Germinal center (tissue), 1 donor: ENCODE results near the gene CRB2.

Experiments
- DNase-seq: peaks from one replicate; pipeline ENCODE4 v3.0.0; 2012; ENCODE audit warnings: mixed read lengths, low spot score

Gene CRB2

GRCh38 chr9:123402981-123403509 lies 47.0 kb downstream of the CRB2 start:
- no peak for DNase-seq

GRCh38 chr9:123406016-123406415 lies 50.0 kb downstream of the CRB2 start:
- no peak for DNase-seq

GRCh38 chr9:123406691-123407216 lies 50.8 kb downstream of the CRB2 start:
- no peak for DNase-seq

GRCh38 chr9:123407217-123407851 lies 51.3 kb downstream of the CRB2 start:
- no peak for DNase-seq

- DNase-seq = no peak
Measured at GRCh38 chr9:123408313-123409262, 52.6 kb downstream of the CRB2 start.

GRCh38 chr9:123410281-123410910 lies 54.4 kb downstream of the CRB2 start:
- no peak for DNase-seq

DNA sequence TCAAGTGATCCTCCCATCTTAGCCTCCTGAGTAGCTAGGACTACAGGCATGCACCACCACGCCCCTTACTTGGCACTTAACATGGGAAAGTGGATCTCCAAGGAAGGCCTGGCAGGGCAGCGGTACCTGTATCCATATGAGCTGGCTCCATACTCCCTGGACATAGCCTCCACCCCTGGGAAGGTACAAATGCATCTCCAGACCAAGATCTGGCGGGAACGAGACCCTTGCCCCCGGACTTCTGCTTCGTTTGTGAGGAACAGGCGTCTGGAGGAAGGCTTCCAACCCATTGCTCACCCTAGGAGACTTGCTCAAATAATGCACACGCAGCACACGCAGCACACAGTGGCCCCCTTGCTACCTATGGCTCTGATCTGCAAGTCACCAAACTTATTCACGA lies 55.2 kb downstream of the CRB2 start:
- DNase-seq = no peak

DNA sequence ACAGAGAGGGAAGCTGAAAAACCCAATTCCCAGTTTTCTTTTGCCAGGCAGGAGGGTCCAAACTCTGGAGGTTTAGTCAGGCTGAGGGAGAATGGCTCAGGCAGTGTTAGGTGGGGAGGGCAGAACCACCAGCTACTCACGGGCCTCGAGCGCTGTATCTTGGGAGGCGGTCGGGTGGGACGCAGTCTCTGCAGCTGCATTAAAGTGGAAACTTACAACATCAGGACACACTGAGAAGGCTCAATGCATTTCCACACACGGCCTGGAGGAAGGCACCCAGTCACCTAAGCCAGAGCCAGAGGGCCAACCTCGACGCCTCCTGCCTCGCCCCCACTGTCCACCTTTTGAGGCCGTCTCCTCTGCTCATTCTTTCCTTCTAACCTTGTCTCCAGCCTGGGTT lies 55.6 kb downstream of the CRB2 start:
- no peak for DNase-seq

GRCh38 chr9:123412171-123412820 lies 56.3 kb downstream of the CRB2 start:
- no peak for DNase-seq

DNA sequence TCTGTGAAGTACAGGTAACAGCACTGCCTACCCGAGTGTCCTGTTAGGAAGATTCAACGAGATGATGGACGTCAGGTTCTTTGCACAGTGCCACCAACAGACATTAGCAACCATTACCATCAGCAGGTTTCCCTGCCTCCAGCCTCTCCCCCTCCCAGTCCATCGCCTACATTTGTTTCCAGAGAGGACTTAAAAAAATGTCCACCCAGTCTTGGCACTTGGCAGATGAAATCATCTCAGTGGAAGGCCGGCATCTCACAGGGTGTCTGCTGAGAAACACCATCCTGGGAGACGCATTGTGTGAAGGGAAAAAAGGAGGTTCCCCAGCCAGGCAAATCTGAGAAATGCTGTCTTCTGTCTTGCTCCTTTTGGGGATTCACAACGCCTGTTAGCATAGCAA lies 58.2 kb downstream of the CRB2 start:
- no peak for DNase-seq

DNA sequence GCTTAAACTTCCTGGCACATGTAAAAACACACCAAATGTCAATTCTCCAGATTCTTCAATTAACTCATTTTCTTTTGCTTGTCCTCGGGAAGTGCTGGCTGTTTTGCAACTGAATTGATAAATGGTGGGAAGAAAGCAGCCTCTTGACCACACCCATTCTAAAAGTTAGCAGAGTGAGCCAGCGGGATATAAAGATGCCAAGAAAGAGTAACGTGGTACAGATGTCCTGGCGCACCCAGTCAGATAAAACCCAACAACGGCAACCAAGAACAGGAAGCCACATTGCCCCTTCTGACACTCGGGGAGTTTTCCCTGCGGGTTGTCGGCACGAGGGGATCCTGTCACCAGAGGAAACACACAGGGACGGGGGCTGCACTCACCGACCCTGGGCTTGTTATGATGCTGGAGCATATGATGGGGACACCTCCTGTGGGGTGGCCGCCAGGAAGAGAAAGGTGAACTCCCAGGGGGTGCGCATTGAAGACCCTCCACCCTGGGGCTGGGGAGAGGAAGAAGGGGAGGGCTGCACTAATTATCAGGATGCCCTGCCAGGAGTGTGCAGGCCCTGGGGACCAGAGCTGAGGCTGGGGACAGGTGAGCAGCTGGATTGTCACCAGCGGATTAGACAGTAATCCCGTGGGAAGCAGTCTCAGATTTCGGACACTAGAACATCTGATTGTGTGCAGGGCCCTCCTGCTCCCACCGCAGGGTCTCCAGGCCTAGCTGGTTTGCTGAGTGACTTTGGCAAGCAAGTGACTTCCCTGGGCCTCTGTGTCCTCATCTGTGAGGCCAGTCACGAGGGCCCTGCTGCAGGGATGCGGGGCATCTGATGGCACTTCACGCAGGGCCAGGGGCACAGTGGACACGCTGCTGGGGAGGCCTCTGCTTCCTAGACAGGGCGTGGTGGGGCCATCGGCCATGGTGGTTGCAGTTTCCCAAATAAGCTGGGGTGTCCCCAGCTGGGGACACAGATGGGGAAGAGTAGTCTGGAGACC lies 59.2 kb downstream of the CRB2 start:
- no peak for DNase-seq

- DNase-seq = no peak
Measured at GRCh38 chr9:123416176-123416575, 60.2 kb downstream of the CRB2 start.

DNA sequence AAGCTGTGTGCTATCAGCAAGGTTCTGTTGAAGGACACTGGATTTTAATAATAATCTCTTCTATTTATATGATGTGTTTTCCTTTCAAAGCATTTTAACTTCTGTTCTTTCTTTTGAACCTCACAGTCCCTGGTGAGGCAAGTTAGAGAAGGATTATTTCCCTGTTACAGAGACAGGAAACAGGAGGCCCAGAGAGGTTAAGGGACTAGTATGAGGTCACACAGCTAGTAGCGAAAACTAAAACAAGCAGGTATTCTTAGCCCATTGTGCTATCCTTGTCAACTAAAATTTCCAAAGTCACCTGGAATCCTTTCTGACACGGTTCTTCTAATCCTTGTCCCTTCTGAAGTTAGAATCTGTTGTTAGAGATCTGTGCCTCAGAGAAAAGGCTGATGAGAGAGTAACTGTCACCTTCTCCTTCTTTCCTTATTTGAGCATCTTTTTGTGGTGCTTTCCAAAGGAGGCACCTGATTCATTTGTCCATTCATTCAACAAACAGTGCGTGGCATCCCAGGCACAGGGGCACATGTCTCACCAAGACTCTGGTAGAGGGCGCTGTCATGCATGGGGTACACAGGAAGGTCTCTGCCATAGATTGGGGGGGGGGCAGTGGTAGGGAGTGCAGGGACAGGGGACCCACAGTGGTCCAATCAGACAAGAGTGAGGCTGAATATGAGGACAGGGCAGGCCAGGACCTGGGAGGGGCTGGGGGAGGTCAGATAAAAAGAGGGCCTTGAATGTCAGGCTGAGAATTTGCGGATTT lies 61.5 kb downstream of the CRB2 start:
- no peak for DNase-seq

DNA sequence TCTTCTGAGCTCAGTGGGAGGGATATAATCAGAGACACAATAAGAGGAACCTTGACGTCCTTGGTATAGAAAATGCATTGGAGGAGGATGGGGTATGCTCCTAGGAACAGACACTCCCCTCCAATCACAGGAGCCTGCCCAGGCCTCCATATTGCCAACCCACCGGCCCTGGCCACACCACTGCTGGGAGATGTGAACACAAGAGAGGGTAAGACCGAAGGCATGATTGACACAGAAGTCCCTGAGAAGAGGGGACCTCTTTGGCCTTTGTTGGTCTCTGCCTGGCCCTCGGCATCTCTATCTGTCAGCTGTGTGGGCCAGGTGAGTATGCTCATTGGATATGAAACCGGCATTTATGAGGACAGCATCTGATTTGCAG lies 62.0 kb downstream of the CRB2 start:
- no peak for DNase-seq

GRCh38 chr9:123418506-123418905 lies 62.5 kb downstream of the CRB2 start:
- no peak for DNase-seq

- no peak for DNase-seq
Measured at GRCh38 chr9:123419091-123419490, 63.1 kb downstream of the CRB2 start.

GRCh38 chr9:123419721-123420591 lies 64.0 kb downstream of the CRB2 start:
- no peak for DNase-seq

- no peak for DNase-seq
Measured at GRCh38 chr9:123420592-123421111, 64.7 kb downstream of the CRB2 start.

DNA sequence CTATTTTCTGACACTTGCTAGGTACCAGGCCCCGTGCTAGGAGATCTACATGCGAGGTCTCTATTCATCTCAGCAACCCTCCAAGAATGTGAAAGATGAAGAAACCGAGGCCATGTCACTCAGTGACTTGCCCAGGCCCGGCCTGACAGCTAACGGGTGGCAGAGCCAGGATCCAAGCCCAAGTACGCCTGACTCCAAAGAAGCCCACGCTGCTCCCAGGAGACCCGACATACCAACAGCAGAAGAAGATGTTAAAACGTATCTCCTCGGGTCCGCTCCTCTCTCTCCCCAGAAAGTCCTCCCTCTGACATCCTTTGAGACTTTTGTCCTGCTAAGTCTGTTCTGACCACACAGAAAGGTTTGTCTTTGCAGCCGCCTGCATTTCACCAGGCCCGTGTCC lies 65.2 kb downstream of the CRB2 start:
- DNase-seq = no peak
